HG02870 (cell line): Measurements from ENCODE around the gene TOX2.

Source experiments
- ATAC-seq: cut with Tn5 transposase; IDR thresholded peaks from one replicate; pipeline ENCODE4 v1.9.1; 2021; ENCODE audit warnings: mild to moderate bottlenecking, moderate library complexity; ENCODE audit not compliant: unreplicated experiment

TOX2 gene

GRCh38 chr20:43994486-43995100 is 79.9 kb downstream of the TOX2 start:
- ATAC-seq = no peak

GRCh38 chr20:43995645-43996044 is 81.0 kb downstream of the TOX2 start:
- ATAC-seq = no peak

GRCh38 chr20:43996240-43996930 is 81.7 kb downstream of the TOX2 start:
- ATAC-seq = no peak

- no peak for ATAC-seq
Observed at GRCh38 chr20:43999848-44000247, 85.2 kb downstream of the TOX2 start.

GRCh38 chr20:44001667-44002596 is 87.3 kb downstream of the TOX2 start:
- no peak for ATAC-seq

GRCh38 chr20:44002861-44003260 is 88.2 kb downstream of the TOX2 start:
- no peak for ATAC-seq

GRCh38 chr20:44003609-44004008 is 89.0 kb downstream of the TOX2 start:
- ATAC-seq = no peak

- no peak for ATAC-seq
Observed at GRCh38 chr20:44004306-44004915, 89.8 kb downstream of the TOX2 start.

GRCh38 chr20:44005661-44006060 is 91.0 kb downstream of the TOX2 start:
- no peak for ATAC-seq

- no peak for ATAC-seq
Observed at GRCh38 chr20:44006126-44006525, 91.5 kb downstream of the TOX2 start.

GRCh38 chr20:44006578-44006977 is 91.9 kb downstream of the TOX2 start:
- no peak for ATAC-seq

GRCh38 chr20:44008806-44009678 is 94.4 kb downstream of the TOX2 start:
- ATAC-seq = no peak

GRCh38 chr20:44009679-44009992 is 95.0 kb downstream of the TOX2 start:
- ATAC-seq = no peak

- no peak for ATAC-seq
Observed at GRCh38 chr20:44010162-44010704, 95.6 kb downstream of the TOX2 start.

- no peak for ATAC-seq
Observed at GRCh38 chr20:44011251-44011940, 96.7 kb downstream of the TOX2 start.

- ATAC-seq = no peak
Observed at GRCh38 chr20:44012466-44013226, 98.0 kb downstream of the TOX2 start.

- ATAC-seq = no peak
Observed at GRCh38 chr20:44014807-44015732, 100.4 kb downstream of the TOX2 start.

GRCh38 chr20:44015733-44016103 is 101.1 kb downstream of the TOX2 start:
- no peak for ATAC-seq
